PC-3 (cell line): ENCODE results near the gene COL9A3. TPM values are rescaled to one million over a fixed set of nuclear protein-coding genes. Genes with fewer than 3 reads are reported as not detected.

Experiments used
- ATAC-seq: fragments of 200-7000 bp; cut with Tn5 transposase; 2 replicates; pipeline ENCODE4 v1.9.1; 2020; ENCODE audit warnings: mild to moderate bottlenecking, moderate library complexity
- BruUV-seq: library from RNA; stranded (reverse); fragments of 400-500 nt; replicated peaks from 2 replicates; lab custom pipeline; 2021; lab: Mats Ljungman, UMichigan
- CTCF ChIA-PET: fragments of 300-600 bp; sonication (Branson Sonifier 250); formaldehyde crosslinking; loops from one replicate; lab custom pipeline; 2022; ENCODE audit warnings: antibody characterized with exemption; lab: Charles Lee
- POLR2A ChIA-PET: fragments of 300-600 bp; sonication (Branson Sonifier 250); formaldehyde crosslinking; loops from one replicate; lab custom pipeline; 2022; ENCODE audit warnings: antibody characterized with exemption; ENCODE audit not compliant: unreplicated experiment; lab: Charles Lee
- DNase-seq: peaks from one replicate; pipeline ENCODE4 v3.0.0-alpha.2; 2015
- H2AFZ ChIP-seq: fragments of 300-600 bp; sonication (generic); 2 replicates; pipeline ENCODE4 v1.6.0; 2016; ENCODE audit warnings: antibody characterized with exemption, low read length
- H3F3A ChIP-seq: fragments of 300-600 bp; sonication (generic); one replicate; pipeline ENCODE4 v1.6.0; 2017; ENCODE audit warnings: antibody characterized with exemption, low read length, control low read depth, mild to moderate bottlenecking; ENCODE audit not compliant: unreplicated experiment
- H3K27ac ChIP-seq: fragments of 300-600 bp; sonication (generic); 2 replicates; pipeline ENCODE4 v1.5.1; 2016; ENCODE audit warnings: mild to moderate bottlenecking, low read length
- H3K27me3 ChIP-seq: fragments of 300-600 bp; sonication (generic); 2 replicates; pipeline ENCODE4 v1.6.1; 2016; ENCODE audit warnings: low read length, mixed read lengths
- H3K36me3 ChIP-seq: fragments of 300-600 bp; sonication (generic); 2 replicates; pipeline ENCODE4 v1.6.1; 2016; ENCODE audit warnings: low read depth, mixed run types, low read length, mixed read lengths
- H3K4me1 ChIP-seq: fragments of 300-600 bp; sonication (generic); 2 replicates; pipeline ENCODE4 v1.5.1; 2016; ENCODE audit warnings: low read length; ENCODE audit not compliant: insufficient read depth
- H3K4me2 ChIP-seq: fragments of 300-600 bp; sonication (generic); 2 replicates; pipeline ENCODE4 v1.6.0; 2016; ENCODE audit warnings: low read length
- H3K4me3 ChIP-seq: fragments of 300-600 bp; sonication (generic); 2 replicates; pipeline ENCODE4 v1.5.1; 2016; ENCODE audit warnings: mild to moderate bottlenecking, low read length, mixed read lengths
- H3K79me2 ChIP-seq: fragments of 300-600 bp; sonication (generic); 2 replicates; pipeline ENCODE4 v1.6.1; 2017; ENCODE audit warnings: low read length, mixed read lengths
- H3K9ac ChIP-seq: fragments of 300-600 bp; sonication (generic); 2 replicates; pipeline ENCODE4 v1.6.0; 2016; ENCODE audit warnings: mild to moderate bottlenecking, low read length
- H3K9me2 ChIP-seq: fragments of 300-600 bp; sonication (generic); replicated peaks from 2 replicates; pipeline ENCODE4 v1.6.1; 2016; ENCODE audit warnings: mixed run types, low read length, mixed read lengths
- H3K9me3 ChIP-seq: fragments of 300-600 bp; sonication (generic); 2 replicates; pipeline ENCODE4 v1.6.1; 2016; ENCODE audit warnings: low read length, mixed read lengths
- H4K20me1 ChIP-seq: fragments of 300-600 bp; sonication (generic); 2 replicates; pipeline ENCODE4 v1.6.1; 2016; ENCODE audit warnings: low read length, mixed read lengths
- EZH2 ChIP-seq: fragments of 300-600 bp; sonication (generic); IDR thresholded peaks from one replicate; pipeline ENCODE4 v1.6.1; 2017; ENCODE audit warnings: antibody characterized with exemption, mild to moderate bottlenecking, low read length; ENCODE audit not compliant: unreplicated experiment
- EZH2phosphoT487 ChIP-seq: fragments of 300-600 bp; sonication (generic); IDR thresholded peaks from 2 replicates; pipeline ENCODE4 v1.6.1; 2018; ENCODE audit warnings: mild to moderate bottlenecking, antibody characterized with exemption, low read length, borderline replicate concordance
- intact Hi-C: fragments of 100-400 bp; cut with micrococcal nuclease; formaldehyde crosslinking; loops from 2 replicates; pipeline ENCODE4 v1.9.0; 2023
- total RNA-seq: library from RNA; depleted of rRNA; stranded (reverse); fragments of >200 nt; gene quantifications from 2 replicates; pipeline ENCODE4 v1.2.3, GENCODE V29; 2014
- TF ChIP-seq, protein P1 (sequence below): fragments of 300-600 bp; sonication (generic); conservative IDR thresholded peaks from 2 replicates; pipeline ENCODE4 v1.5.1; 2017; ENCODE audit warnings: antibody characterized with exemption, low read depth, mild to moderate bottlenecking, low read length

Gene COL9A3
- total RNA-seq, 1 experiment from 2014 or later: 14.3 TPM

DNA sequence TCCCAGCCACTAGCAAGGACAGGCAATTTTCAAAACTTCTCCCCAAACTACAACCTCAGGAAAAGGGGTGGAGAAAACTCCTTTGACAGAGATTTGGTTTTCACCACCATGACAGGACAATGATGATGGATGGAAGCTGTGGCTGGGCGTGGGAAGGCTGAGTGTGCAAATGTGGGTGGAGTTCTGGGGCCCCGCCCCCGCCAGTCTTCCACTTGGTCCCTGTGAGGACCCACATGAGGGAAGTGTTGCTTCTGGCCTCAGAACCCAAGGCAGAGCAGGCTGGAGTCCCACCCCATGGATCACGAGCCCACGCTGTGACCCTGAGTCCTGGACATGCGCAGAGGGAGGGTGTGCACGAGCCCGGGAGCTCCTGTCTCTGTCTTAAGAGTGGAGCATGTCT is 42.1 kb upstream of the COL9A3 start:
- H3K9me3 ChIP-seq: no peaks in the 10 kb centered on the region
- no peaks in the 10 kb centered on the region for H3K36me3 ChIP-seq
- H3K4me2 ChIP-seq: no peak overlapping the region
- no peak overlapping the region for H3K4me3 ChIP-seq
- POLR2A ChIA-PET: no interaction called here
- TF ChIP-seq EZH2 (no peak), EZH2phosphoT487 (no peak)
- TF ChIP-seq, protein P1, sequence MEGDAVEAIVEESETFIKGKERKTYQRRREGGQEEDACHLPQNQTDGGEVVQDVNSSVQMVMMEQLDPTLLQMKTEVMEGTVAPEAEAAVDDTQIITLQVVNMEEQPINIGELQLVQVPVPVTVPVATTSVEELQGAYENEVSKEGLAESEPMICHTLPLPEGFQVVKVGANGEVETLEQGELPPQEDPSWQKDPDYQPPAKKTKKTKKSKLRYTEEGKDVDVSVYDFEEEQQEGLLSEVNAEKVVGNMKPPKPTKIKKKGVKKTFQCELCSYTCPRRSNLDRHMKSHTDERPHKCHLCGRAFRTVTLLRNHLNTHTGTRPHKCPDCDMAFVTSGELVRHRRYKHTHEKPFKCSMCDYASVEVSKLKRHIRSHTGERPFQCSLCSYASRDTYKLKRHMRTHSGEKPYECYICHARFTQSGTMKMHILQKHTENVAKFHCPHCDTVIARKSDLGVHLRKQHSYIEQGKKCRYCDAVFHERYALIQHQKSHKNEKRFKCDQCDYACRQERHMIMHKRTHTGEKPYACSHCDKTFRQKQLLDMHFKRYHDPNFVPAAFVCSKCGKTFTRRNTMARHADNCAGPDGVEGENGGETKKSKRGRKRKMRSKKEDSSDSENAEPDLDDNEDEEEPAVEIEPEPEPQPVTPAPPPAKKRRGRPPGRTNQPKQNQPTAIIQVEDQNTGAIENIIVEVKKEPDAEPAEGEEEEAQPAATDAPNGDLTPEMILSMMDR: no peak
- no peaks in the 10 kb centered on the region for H4K20me1 ChIP-seq
- no peaks in the 10 kb centered on the region for H3K79me2 ChIP-seq
- DNase-seq (no peak), ATAC-seq (no peak)
- H2AFZ ChIP-seq: no peak overlapping the region
- intact Hi-C loops: no loop called here
- CTCF ChIA-PET: no interaction called here
- H3K4me1 ChIP-seq: peaks cover 5% of the 10 kb centered on the region; the same call in 1 of the 2 replicates
- no TSS peak for BruUV-seq
- no peaks in the 10 kb centered on the region for H3K9me2 ChIP-seq
- H3K27ac ChIP-seq: no peak overlapping the region
- H3F3A ChIP-seq: no peaks in the 10 kb centered on the region
- H3K9ac ChIP-seq: no peak overlapping the region
- H3K27me3 ChIP-seq: no peaks in the 10 kb centered on the region

- Histone ChIP-seq H3K27ac (no peak overlapping the region), H3K9me3 (no peaks in the 10 kb centered on the region), H2AFZ (no peak overlapping the region), H3K4me2 (no peak overlapping the region), H3K36me3 (no peaks in the 10 kb centered on the region), H3F3A (no peaks in the 10 kb centered on the region), H3K9me2 (no peaks in the 10 kb centered on the region), H3K4me3 (no peak overlapping the region), H3K4me1 (peaks cover 5% of the 10 kb centered on the region; the same call in 1 of the 2 replicates), H3K27me3 (no peaks in the 10 kb centered on the region), H3K9ac (no peak overlapping the region), H3K79me2 (no peaks in the 10 kb centered on the region), H4K20me1 (no peaks in the 10 kb centered on the region)
- BruUV-seq: no TSS peak
- intact Hi-C loops: no loop called here
- TF ChIP-seq EZH2 (no peak), EZH2phosphoT487 (no peak)
- TF ChIP-seq, protein P1: no peak
- CTCF ChIA-PET: no interaction called here
- no peak for ATAC-seq
- DNase-seq: no peak
- POLR2A ChIA-PET: no interaction called here
Observed at GRCh38 chr20:62775206-62775605, 41.6 kb upstream of the COL9A3 start.

DNA sequence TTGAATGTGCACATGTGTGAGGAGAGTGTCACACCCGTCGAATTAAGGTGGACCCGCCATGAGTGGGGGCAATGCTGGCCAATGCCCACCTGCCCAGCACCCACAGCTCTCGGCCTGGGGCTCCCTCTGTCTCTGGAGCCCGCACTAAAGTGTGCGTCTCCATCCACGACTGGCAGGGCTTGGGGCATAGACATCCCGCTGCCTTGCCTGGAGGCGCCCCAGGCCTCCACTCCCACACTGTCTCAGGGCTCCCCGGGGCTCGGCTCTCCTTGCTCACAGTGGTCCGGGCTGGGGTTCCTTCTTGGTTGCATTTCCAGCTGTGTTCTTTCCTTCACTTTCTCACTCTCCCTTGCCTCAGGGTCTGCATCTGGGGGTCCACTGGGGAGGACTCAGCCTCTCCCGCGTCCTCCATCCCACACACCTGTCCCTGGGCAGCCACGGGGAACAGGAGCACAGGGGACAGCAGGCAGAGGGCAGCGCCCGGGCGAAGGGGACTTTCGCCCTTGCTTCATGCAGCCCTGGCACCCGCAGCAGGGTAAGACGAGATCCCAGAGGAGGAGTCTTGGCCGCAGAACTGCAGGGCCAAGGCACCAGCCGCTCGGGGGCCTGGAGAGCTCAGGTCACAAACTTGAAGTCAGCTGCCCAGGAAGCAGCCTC is 40.7 kb upstream of the COL9A3 start:
- H3K79me2 ChIP-seq: no peaks in the 10 kb centered on the region
- no peaks in the 10 kb centered on the region for H3F3A ChIP-seq
- no peak overlapping the region for H3K9ac ChIP-seq
- no peaks in the 10 kb centered on the region for H3K27me3 ChIP-seq
- H3K27ac ChIP-seq: no peak overlapping the region
- no peaks in the 10 kb centered on the region for H3K9me3 ChIP-seq
- H3K4me1 ChIP-seq: peaks cover 5% of the 10 kb centered on the region; the same call in 1 of the 2 replicates
- H3K9me2 ChIP-seq: no peaks in the 10 kb centered on the region
- H4K20me1 ChIP-seq: no peaks in the 10 kb centered on the region
- ATAC-seq (no peak), DNase-seq (no peak)
- no peak overlapping the region for H2AFZ ChIP-seq
- no peak overlapping the region; the same call in 1 of the 2 replicates for H3K4me2 ChIP-seq
- ChIA-PET CTCF (no interaction called here), POLR2A (no interaction called here)
- TF ChIP-seq EZH2phosphoT487 (no peak), EZH2 (no peak)
- TF ChIP-seq, protein P1: no peak
- no peaks in the 10 kb centered on the region for H3K36me3 ChIP-seq
- BruUV-seq: TSS peak; percentile 86
- no peak overlapping the region for H3K4me3 ChIP-seq
- intact Hi-C loops: no loop called here
